Measurements from ENCODE around the gene PCCA. TPM values are rescaled to one million over a fixed set of nuclear protein-coding genes. Genes with fewer than 3 reads are reported as not detected.

PCCA gene
- total and polyA plus RNA-seq, 2 of the 13 experiments (the other 11 are each of a cell fraction or from before 2014, with no cell fraction given) = 15.0 to 32.2 TPM

- TF ChIP-seq PITX1 (CRISPR knock-in tag; IDR thresholded peaks at IDR 0.05) (peak; percentile 87; the same call in 1 of the 2 replicates), HOXA5 (CRISPR knock-in tag; IDR thresholded peaks at IDR 0.05) (no peak), ZZZ3 (CRISPR knock-in tag; IDR thresholded peaks at IDR 0.05; ENCODE audit: borderline replicate concordance) (no peak), SIN3A (IDR thresholded peaks at IDR 0.05; ENCODE audit: borderline replicate concordance, low read depth, low read length) (no peak), MAX (IDR thresholded peaks at IDR 0.05) (no peak), ZNF101 (CRISPR knock-in tag; IDR thresholded peaks at IDR 0.05; ENCODE audit: borderline replicate concordance, low read depth) (no peak), ZNF672 (CRISPR knock-in tag; IDR thresholded peaks at IDR 0.05) (no peak), PHF21A (CRISPR knock-in tag; IDR thresholded peaks at IDR 0.05) (0 out of 2 replicates have a peak, but pooled peaks have one; percentile 31), MEIS1 (CRISPR knock-in tag; IDR thresholded peaks at IDR 0.05; ENCODE audit: borderline replicate concordance) (no peak), ZNF782 (CRISPR knock-in tag; IDR thresholded peaks at IDR 0.05; ENCODE audit: borderline replicate concordance) (no peak), CENPT (CRISPR knock-in tag; IDR thresholded peaks at IDR 0.05; ENCODE audit: low read depth) (no peak), ZNF260 (CRISPR knock-in tag; IDR thresholded peaks at IDR 0.05; ENCODE audit: borderline replicate concordance, low read depth) (no peak), ZKSCAN5 (CRISPR knock-in tag; IDR thresholded peaks at IDR 0.05) (no peak), NRL (CRISPR knock-in tag; IDR thresholded peaks at IDR 0.05; ENCODE audit: borderline replicate concordance) (0 out of 2 replicates have a peak, but pooled peaks have one; percentile 22), EZH2 (conservative IDR thresholded peaks at IDR 0.05; ENCODE audit: low read depth, low read length) (no peak), CCDC6 (CRISPR knock-in tag; IDR thresholded peaks at IDR 0.05) (no peak)
- TF ChIP-seq, protein P1, sequence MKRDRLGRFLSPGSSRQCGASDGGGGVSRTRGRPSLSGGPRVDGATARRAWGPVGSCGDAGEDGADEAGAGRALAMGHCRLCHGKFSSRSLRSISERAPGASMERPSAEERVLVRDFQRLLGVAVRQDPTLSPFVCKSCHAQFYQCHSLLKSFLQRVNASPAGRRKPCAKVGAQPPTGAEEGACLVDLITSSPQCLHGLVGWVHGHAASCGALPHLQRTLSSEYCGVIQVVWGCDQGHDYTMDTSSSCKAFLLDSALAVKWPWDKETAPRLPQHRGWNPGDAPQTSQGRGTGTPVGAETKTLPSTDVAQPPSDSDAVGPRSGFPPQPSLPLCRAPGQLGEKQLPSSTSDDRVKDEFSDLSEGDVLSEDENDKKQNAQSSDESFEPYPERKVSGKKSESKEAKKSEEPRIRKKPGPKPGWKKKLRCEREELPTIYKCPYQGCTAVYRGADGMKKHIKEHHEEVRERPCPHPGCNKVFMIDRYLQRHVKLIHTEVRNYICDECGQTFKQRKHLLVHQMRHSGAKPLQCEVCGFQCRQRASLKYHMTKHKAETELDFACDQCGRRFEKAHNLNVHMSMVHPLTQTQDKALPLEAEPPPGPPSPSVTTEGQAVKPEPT (CRISPR knock-in tag; IDR thresholded peaks at IDR 0.05; ENCODE audit: low read depth) = 0 out of 2 replicates have a peak, but pooled peaks have one; percentile 27
Measured at GRCh38 chr13:100525453-100526317, 436.8 kb downstream of the PCCA start (continued).
